ENCODE data around the gene CROCC2. TPM values are rescaled to one million over a fixed set of nuclear protein-coding genes. Genes with fewer than 3 reads are reported as not detected.
A peak's percentile ranks its signal among the peaks of the same experiment; 100 is the strongest.

The CROCC2 gene
- total and polyA plus RNA-seq, 8 donors = 0.03 to 4.9 TPM; not detected in 6

DNA sequence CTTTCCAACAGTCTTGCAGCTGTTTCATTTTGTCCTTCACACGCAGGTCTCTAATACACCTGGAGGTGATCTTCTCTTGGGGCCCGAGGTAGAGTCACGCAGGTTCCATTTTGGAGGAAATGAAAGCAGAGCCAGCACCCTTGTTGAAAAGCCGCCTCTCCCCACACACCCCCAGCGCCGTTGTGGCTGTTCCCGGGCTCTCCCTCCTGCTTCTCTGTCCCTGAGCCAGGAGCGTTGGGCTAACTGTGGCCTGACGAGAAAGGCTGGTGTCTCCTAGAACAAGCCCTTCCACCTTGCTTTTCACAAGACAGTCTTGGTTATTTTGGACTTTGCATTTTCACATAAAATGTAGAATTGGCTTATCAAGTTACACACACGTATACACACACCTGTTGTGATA lies 108.6 kb downstream of the CROCC2 start:
- no peak for TF ChIP-seq EP300 (IDR thresholded peaks at IDR 0.05)
- TF ChIP-seq POLR2AphosphoS5 (IDR thresholded peaks at IDR 0.05) = no peak
- no peak for TF ChIP-seq POLR2A (IDR thresholded peaks at IDR 0.05)
- TF ChIP-seq, protein P1, sequence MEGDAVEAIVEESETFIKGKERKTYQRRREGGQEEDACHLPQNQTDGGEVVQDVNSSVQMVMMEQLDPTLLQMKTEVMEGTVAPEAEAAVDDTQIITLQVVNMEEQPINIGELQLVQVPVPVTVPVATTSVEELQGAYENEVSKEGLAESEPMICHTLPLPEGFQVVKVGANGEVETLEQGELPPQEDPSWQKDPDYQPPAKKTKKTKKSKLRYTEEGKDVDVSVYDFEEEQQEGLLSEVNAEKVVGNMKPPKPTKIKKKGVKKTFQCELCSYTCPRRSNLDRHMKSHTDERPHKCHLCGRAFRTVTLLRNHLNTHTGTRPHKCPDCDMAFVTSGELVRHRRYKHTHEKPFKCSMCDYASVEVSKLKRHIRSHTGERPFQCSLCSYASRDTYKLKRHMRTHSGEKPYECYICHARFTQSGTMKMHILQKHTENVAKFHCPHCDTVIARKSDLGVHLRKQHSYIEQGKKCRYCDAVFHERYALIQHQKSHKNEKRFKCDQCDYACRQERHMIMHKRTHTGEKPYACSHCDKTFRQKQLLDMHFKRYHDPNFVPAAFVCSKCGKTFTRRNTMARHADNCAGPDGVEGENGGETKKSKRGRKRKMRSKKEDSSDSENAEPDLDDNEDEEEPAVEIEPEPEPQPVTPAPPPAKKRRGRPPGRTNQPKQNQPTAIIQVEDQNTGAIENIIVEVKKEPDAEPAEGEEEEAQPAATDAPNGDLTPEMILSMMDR (IDR thresholded peaks at IDR 0.05) = no peak
- DNase-seq = peak in 1 of 2 donors; percentile 15
- H3K9me3 ChIP-seq = no peaks in the 10 kb centered on the region
- H3K4me3 ChIP-seq = no peak overlapping the region
- peaks cover 9 to 12% (median 11%) of the 10 kb centered on the region in 4 donors for H3K4me1 ChIP-seq
- H3K36me3 ChIP-seq = peaks cover 0 to 19% (median 0%) of the 10 kb centered on the region in 4 donors
- intact Hi-C loops (cut with DNase I; ENCODE audit: low total_unique reads) = no loop called here
- no peaks in the 10 kb centered on the region for H3K27me3 ChIP-seq
- no peak overlapping the region for H3K27ac ChIP-seq
- 88 to 92% (median 90%) methylated on average over 10 of the region's 10 CpGs for WGBS, 5 donors

DNA sequence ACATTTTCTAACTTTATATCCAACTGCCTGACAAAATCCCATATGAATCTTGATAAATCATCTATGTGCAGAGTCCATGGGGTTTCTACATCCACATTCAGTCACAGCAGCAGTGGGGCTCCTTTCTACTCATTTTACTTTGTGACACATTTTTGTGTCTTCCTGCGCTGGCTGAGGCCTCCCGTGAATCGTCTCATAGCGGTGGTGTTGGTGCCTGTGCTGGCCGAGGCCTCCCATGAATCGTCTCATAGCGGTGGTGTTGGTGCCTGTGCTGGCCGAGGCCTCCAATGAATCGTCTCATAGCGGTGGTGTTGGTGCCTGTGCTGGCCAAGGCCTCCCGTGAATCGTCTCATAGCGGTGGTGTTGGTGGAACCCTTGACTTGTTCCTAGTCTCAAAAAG lies 109.3 kb downstream of the CROCC2 start:
- Histone ChIP-seq H3K4me3 (no peak overlapping the region), H3K4me1 (peaks cover 3 to 5% (median 5%) of the 10 kb centered on the region in 4 donors), H3K36me3 (peaks cover 0 to 20% (median 0%) of the 10 kb centered on the region in 4 donors), H3K27ac (no peak overlapping the region), H3K27me3 (no peaks in the 10 kb centered on the region), H3K9me3 (no peaks in the 10 kb centered on the region)
- peak in 1 of 2 donors; percentile 19 for DNase-seq
- 94 to 97% (median 95%) methylated on average over 13 of the region's 13 CpGs for WGBS, 5 donors
- TF ChIP-seq POLR2AphosphoS5 (IDR thresholded peaks at IDR 0.05) = no peak
- no peak for TF ChIP-seq EP300 (IDR thresholded peaks at IDR 0.05)
- TF ChIP-seq, protein P1 (IDR thresholded peaks at IDR 0.05) = no peak
- no peak for TF ChIP-seq POLR2A (IDR thresholded peaks at IDR 0.05)
- intact Hi-C loops (cut with DNase I; ENCODE audit: low total_unique reads) = no loop called here

DNA sequence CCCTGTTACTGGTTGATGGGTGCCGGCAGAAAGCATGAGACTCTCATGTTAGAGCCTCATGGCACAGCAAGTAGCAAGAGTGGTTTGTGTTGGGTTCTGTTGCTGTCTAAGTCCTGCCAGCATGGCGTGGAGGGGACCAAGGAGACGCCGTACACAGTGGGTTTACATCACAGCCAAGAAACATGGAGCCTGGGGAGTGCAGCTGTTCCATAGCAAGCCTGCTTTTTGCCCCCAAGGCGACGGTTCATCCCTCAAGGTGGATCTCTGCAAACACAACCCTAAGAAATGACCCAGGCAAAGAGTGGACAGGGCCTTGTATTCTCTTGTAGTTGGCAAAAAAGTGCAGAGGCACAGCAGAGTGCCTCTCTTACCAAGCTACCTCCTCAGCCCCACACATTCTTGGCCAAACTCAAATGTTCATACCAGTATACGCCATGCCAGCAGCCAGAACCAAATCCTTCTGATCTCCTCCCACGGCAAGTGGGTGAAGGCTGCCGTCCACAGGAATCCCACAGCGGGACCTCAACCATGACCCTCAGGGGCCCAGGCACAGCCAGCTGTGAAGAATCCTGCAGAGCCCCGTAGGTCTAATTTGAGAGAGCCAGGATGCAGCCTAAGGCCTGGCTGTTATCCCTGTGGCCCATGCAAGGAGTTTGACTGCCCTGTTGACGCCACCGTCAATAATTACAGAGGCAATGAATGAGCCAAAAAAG lies 111.2 kb downstream of the CROCC2 start:
- no peak overlapping the region for H3K4me3 ChIP-seq
- TF ChIP-seq EP300 (IDR thresholded peaks at IDR 0.05) (no peak), POLR2A (IDR thresholded peaks at IDR 0.05) (no peak), POLR2AphosphoS5 (IDR thresholded peaks at IDR 0.05) (no peak)
- TF ChIP-seq, protein P1 (IDR thresholded peaks at IDR 0.05) = no peak
- intact Hi-C loops (cut with DNase I; ENCODE audit: low total_unique reads) = no loop called here
- DNase-seq = peak; percentile 0 to 17
- no peaks in the 10 kb centered on the region for H3K9me3 ChIP-seq
- 90 to 96% (median 91%) methylated on average over 13 of the region's 13 CpGs for WGBS, 5 donors
- peaks cover 0 to 20% (median 0%) of the 10 kb centered on the region in 4 donors for H3K36me3 ChIP-seq
- no peaks in the 10 kb centered on the region for H3K27me3 ChIP-seq
- no peak overlapping the region for H3K27ac ChIP-seq
- no peaks in the 10 kb centered on the region for H3K4me1 ChIP-seq

DNA sequence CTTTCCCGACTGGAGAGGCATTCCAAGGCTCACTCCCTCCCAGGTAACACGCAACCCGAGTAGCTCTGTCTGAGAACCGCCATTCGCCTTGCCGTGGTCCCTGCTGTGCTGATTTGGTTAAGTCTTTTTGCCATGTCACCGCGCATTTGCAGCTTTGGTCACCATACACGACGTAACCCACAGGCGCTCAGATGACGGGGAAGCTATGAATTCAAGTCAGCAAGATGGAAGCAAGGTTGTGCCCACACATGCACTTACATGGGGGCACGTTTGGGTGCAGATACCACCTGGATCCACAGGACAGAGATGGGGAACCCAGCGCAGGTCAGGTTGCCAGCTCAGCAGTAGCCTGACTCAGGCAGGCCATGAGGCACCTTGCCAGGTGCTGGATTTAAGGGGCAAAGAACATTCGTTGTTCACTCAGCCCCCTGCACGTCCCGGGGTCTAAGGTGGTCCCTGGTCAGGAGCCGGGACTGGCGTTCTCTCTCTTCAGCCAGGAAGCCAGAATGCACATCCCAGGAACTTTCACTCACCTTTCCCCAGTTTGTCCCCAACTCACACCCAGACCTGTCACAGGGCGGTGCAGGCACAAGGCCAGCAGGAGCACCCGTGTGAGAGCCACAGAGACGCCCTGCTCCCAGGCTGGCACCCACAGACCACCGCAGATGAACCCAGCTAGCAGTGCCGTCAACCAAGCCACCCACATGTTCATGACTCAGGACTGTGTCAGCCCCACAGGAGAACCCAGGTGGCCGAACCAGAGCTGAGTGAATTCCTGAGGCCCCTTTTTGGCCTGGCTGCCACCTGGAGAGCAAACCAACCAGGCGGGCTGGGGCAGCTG lies 112.1 kb downstream of the CROCC2 start:
- WGBS, 5 donors = 86 to 91% (median 90%) methylated on average over 24 to 26 of the region's 26 CpGs

More for the DNA sequence above, 112.1 kb downstream of the CROCC2 start:
- DNase-seq = peak in 1 of 2 donors; percentile 20
- intact Hi-C loops (cut with DNase I; ENCODE audit: low total_unique reads) = no loop called here
- Histone ChIP-seq H3K27me3 (no peaks in the 10 kb centered on the region), H3K9me3 (no peaks in the 10 kb centered on the region), H3K4me3 (no peak overlapping the region), H3K36me3 (peaks cover 0 to 20% (median 0%) of the 10 kb centered on the region in 4 donors), H3K27ac (no peak overlapping the region), H3K4me1 (no peaks in the 10 kb centered on the region)
- TF ChIP-seq, protein P1 (IDR thresholded peaks at IDR 0.05) = no peak
- TF ChIP-seq EP300 (IDR thresholded peaks at IDR 0.05) (no peak), POLR2A (IDR thresholded peaks at IDR 0.05) (no peak), POLR2AphosphoS5 (IDR thresholded peaks at IDR 0.05) (no peak)
